Calu3 (cell line): ENCODE results near the gene KIF6. TPM values are rescaled to one million over a fixed set of nuclear protein-coding genes. Genes with fewer than 3 reads are reported as not detected.
A peak's percentile ranks its signal among the peaks of the same experiment; 100 is the strongest.

Experiments
- BruUV-seq: library from RNA; stranded (reverse); fragments of 400-500 nt; replicated peaks from 2 replicates; lab custom pipeline; 2021; lab: Mats Ljungman, UMichigan
- CTCF ChIA-PET: fragments of 300-600 bp; sonication (Branson Sonifier 250); formaldehyde crosslinking; loops from one replicate; lab custom pipeline; 2022; ENCODE audit warnings: antibody characterized with exemption; lab: Charles Lee
- DNase-seq: peaks from one replicate; pipeline ENCODE4 v3.0.0; 2022
- H3K27ac Mint-ChIP-seq: one replicate; pipeline ENCODE4 v1.8.0; 2022; ENCODE audit warnings: mixed read lengths; ENCODE audit not compliant: unreplicated experiment
- H3K27me3 Mint-ChIP-seq: one replicate; pipeline ENCODE4 v1.8.0; 2022; ENCODE audit warnings: mixed read lengths; ENCODE audit not compliant: unreplicated experiment
- H3K36me3 Mint-ChIP-seq: one replicate; pipeline ENCODE4 v1.8.0; 2022; ENCODE audit warnings: mild to moderate bottlenecking, moderate library complexity, mixed read lengths; ENCODE audit not compliant: insufficient read depth, unreplicated experiment
- H3K4me1 Mint-ChIP-seq: one replicate; pipeline ENCODE4 v1.8.0; 2022; ENCODE audit warnings: mild to moderate bottlenecking, low read depth, mixed read lengths; ENCODE audit not compliant: unreplicated experiment
- H3K4me3 Mint-ChIP-seq: one replicate; pipeline ENCODE4 v1.8.0; 2022; ENCODE audit warnings: mild to moderate bottlenecking, low read depth, moderate library complexity, mixed read lengths; ENCODE audit not compliant: unreplicated experiment
- H3K9me3 Mint-ChIP-seq: one replicate; pipeline ENCODE4 v1.8.0; 2022; ENCODE audit warnings: low read depth, mixed read lengths; ENCODE audit not compliant: unreplicated experiment
- CTCF ChIP-seq: fragments of 200-600 bp; IDR thresholded peaks from one replicate; pipeline ENCODE4 v1.8.0; 2022; ENCODE audit warnings: antibody characterized with exemption; ENCODE audit not compliant: unreplicated experiment
- intact Hi-C: fragments of 100-400 bp; cut with micrococcal nuclease; formaldehyde crosslinking; loops from one replicate; pipeline ENCODE4 v1.10.0; 2022; ENCODE audit not compliant: unreplicated experiment
- total RNA-seq: library from RNA; stranded (reverse); gene quantifications from 2 replicates; pipeline ENCODE4 v1.2.3, GENCODE V29; 2022

Gene KIF6
- total RNA-seq, 1 experiment from 2014 or later: 0.45 TPM

- intact Hi-C loops: no loop called here
- peak; percentile 14 for TF ChIP-seq CTCF
- no peaks in the 10 kb centered on the region for H3K4me1 Mint-ChIP-seq
- BruUV-seq: no TSS peak
- H3K36me3 Mint-ChIP-seq: no peaks in the 10 kb centered on the region
- no peak for DNase-seq
- H3K27ac Mint-ChIP-seq: no peak overlapping the region
- CTCF ChIA-PET: interaction anchor here (0.7 kb wide), 1 partner anchor 524 kb away, joined by 3 read pairs; no protein-coding TSS in a partner anchor
- H3K9me3 Mint-ChIP-seq: no peaks in the 10 kb centered on the region
- no peak overlapping the region for H3K4me3 Mint-ChIP-seq
- H3K27me3 Mint-ChIP-seq: peaks cover 90% of the 10 kb centered on the region
These were observed 336.4 kb downstream of the KIF6 start for GRCh38 chr6:39388606-39389483.

DNA sequence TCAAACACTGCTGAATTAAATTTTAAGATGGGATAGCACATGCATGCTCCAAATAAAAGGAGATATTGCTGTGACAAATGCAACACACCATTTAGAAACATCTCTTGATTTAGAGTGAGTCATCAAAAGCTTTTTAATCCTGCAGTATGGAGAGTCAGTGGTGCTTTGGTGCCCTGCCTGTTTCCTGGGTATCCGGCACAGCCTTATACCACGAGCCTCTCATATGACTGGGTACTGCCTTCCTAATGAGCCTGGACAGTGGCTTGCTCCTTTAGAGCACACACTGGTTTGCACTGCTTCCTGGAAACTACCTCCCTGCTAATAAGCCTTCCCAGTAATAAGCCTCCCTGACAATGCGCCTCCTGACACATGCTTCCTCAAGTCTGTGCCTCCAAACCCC lies 337.4 kb downstream of the KIF6 start:
- H3K9me3 Mint-ChIP-seq: no peaks in the 10 kb centered on the region
- no peak for TF ChIP-seq CTCF
- DNase-seq: no peak

GRCh38 chr6:39386487-39386886 lies 338.7 kb downstream of the KIF6 start:
- TF ChIP-seq CTCF: no peak
- intact Hi-C loops: no loop called here
- Mint-ChIP-seq H3K36me3 (no peaks in the 10 kb centered on the region), H3K9me3 (no peaks in the 10 kb centered on the region), H3K27me3 (peaks cover 71% of the 10 kb centered on the region), H3K4me1 (no peaks in the 10 kb centered on the region), H3K27ac (no peak overlapping the region), H3K4me3 (no peak overlapping the region)
- CTCF ChIA-PET: no interaction called here
- BruUV-seq: no TSS peak
- no peak for DNase-seq

More for the DNA sequence above, 337.4 kb downstream of the KIF6 start:
- BruUV-seq: no TSS peak
- intact Hi-C loops: no loop called here
- Mint-ChIP-seq H3K36me3 (no peaks in the 10 kb centered on the region), H3K27ac (no peak overlapping the region), H3K27me3 (peaks cover 81% of the 10 kb centered on the region), H3K4me1 (no peaks in the 10 kb centered on the region), H3K4me3 (no peak overlapping the region)
- CTCF ChIA-PET: interaction anchor here (0.7 kb wide), 1 partner anchor 525 kb away, joined by 3 read pairs; no protein-coding TSS in a partner anchor

DNA sequence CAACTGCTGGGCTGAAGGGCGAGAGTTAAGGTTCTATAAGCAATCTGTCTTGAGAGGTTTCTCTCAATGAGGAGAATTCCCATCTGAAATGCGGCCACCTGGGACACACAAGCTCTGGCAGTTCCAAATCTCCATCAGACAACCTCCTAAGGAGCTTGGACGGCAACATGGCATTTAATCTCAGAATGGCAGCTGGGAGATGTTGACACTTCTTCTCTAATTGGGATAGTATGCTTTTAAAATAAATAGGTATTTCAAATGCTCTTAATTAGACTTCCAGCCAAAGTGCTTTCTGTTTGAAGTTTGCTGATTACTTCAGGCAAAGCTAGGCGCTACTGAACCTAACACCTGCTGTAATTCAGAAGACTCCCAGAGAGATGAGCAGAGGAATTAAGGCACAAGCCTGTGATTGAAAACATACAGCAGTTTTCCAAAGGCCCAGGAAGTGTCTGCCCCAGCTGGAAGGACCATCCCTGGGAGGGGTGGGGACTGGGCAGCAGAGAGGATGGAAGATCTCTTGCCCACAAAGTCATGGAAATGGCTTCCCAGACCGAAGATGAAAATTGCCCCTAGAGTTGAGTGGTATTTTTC lies 343.6 kb downstream of the KIF6 start:
- intact Hi-C loops: no loop called here
- H3K36me3 Mint-ChIP-seq: no peaks in the 10 kb centered on the region
- no peak overlapping the region for H3K4me3 Mint-ChIP-seq

More for the DNA sequence above, 343.6 kb downstream of the KIF6 start:
- DNase-seq: no peak
- Mint-ChIP-seq H3K27ac (no peak overlapping the region), H3K9me3 (no peaks in the 10 kb centered on the region), H3K4me1 (no peaks in the 10 kb centered on the region), H3K27me3 (peaks cover 59% of the 10 kb centered on the region)
- CTCF ChIA-PET: interaction anchor here (0.6 kb wide), 1 partner anchor 25 kb away, joined by 3 read pairs; no protein-coding TSS in a partner anchor
- no peak for TF ChIP-seq CTCF
- no TSS peak for BruUV-seq
